ENCODE results near the gene ABLIM2. TPM values are rescaled to one million over a fixed set of nuclear protein-coding genes. Genes with fewer than 3 reads are reported as not detected.

Gene ABLIM2
- total and polyA plus RNA-seq, 2 donors (not counting 1 experiment from before 2014, with no cell fraction given): 3.3 to 79.0 TPM

DNA sequence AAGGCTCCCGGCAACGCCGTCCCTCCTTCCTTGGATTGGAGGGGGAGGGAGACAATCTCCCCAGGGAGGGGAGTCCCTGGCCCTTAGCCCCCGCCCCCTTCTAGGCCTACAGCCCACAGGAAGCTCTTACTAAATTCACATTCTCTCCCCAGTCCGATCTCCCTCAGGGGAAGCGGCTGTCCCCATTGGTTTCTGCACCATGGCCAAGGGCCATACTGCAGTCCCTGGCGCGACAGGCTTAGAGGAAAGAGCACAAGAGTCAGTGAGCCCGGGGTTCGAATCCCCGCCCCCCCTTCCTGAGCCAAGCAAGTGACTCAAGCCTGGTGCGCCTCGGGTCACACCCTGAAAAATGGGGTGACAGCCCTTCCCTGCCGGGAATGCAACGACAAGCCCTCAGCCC lies 1.1 kb downstream of the ABLIM2 start:
- Histone ChIP-seq H3K4me2 (replicated peaks; ENCODE audit: low read depth, low read length, poor library complexity, severe bottlenecking) (peak overlapping the region; percentile 100), H2AFZ (ENCODE audit: insufficient read depth, low read depth, low read length, poor library complexity, severe bottlenecking) (no peak overlapping the region), H3K9me3 (ENCODE audit: control extremely low read depth in 1 of 3, control insufficient read depth in 2 of 3, insufficient read depth in 1 of 3, low read length in 2 of 3) (peaks cover 0 to 12% (median 0%) of the 10 kb centered on the region in 3 donors), H3K27me3 (replicated peaks in 1 of 4; ENCODE audit: control extremely low read depth in 1 of 4, control insufficient read depth in 3 of 4, insufficient read depth in 4 of 4, low read length in 3 of 4) (peaks cover 0 to 16% (median 10%) of the 10 kb centered on the region in 4 experiments), H3K79me2 (ENCODE audit: control insufficient read depth, insufficient read depth, low read length) (peaks cover 9% of the 10 kb centered on the region), H4K20me1 (ENCODE audit: control insufficient read depth, insufficient read depth, low read length, poor library complexity, severe bottlenecking) (peaks cover 5% of the 10 kb centered on the region), H3K4me1 (ENCODE audit: control insufficient read depth in 2 of 2, insufficient read depth in 2 of 2, low read length in 2 of 2) (peaks cover 33 to 45% of the 10 kb centered on the region in 2 donors), H3K9ac (ENCODE audit: low read length) (peak overlapping the region; percentile 82), H3K4me3 (ENCODE audit: control extremely low read depth in 1 of 5, extremely low read depth in 1 of 5, insufficient read depth in 1 of 5, low read depth in 2 of 5, low read length in 4 of 5) (peak overlapping the region in 2 of 5 experiments; percentile 77 to 88), H3K36me3 (replicated peaks in 1 of 2; ENCODE audit: control extremely low read depth in 1 of 2, control insufficient read depth in 1 of 2, extremely low read depth in 1 of 2, insufficient read depth in 2 of 2, low read length in 1 of 2) (no peaks in the 10 kb centered on the region), H3K27ac (ENCODE audit: low read length in 2 of 2) (no peak overlapping the region)
- intact Hi-C loops (cut with micrococcal nuclease): no loop called here
- POLR2A ChIA-PET: interaction anchor here (1.2 to 2.5 kb wide), 2 partner anchors 15 to 44 kb away, joined by 7 to 26 read pairs; no protein-coding TSS in a partner anchor
- H3K4me1 Mint-ChIP-seq: peaks cover 31% of the 10 kb centered on the region
- TF ChIP-seq CTCF (IDR thresholded peaks at IDR 0.05): no peak
- TF ChIP-seq EZH2 (IDR thresholded peaks at IDR 0.05; ENCODE audit: borderline replicate concordance, insufficient read depth, low read depth, low read length, poor library complexity, severe bottlenecking): no peak
- no peaks in the 10 kb centered on the region for H3K9me3 Mint-ChIP-seq (ENCODE audit: insufficient read depth)
- CTCF ChIA-PET: interaction anchor here (0.5 to 3.3 kb wide), 3 partner anchors 9 to 349 kb away, joined by 3 to 18 read pairs (median 4); no protein-coding TSS in a partner anchor
- no peak overlapping the region for H3K27ac Mint-ChIP-seq
- peak overlapping the region; percentile 76 for H3K4me3 Mint-ChIP-seq
- no peak for ATAC-seq (ENCODE audit: low read depth)
- H3K27me3 Mint-ChIP-seq: peaks cover 12% of the 10 kb centered on the region
- DNase-seq: no peak
- WGBS (ENCODE audit: insufficient coverage): 39% methylated on average over 11 of the region's 15 CpGs

GRCh38 chr4:8156617-8157016 lies 2.0 kb downstream of the ABLIM2 start:
- H3K9me3 Mint-ChIP-seq (ENCODE audit: insufficient read depth): no peaks in the 10 kb centered on the region
- Histone ChIP-seq H3K27me3 (replicated peaks in 1 of 4; ENCODE audit: control extremely low read depth in 1 of 4, control insufficient read depth in 3 of 4, insufficient read depth in 4 of 4, low read length in 3 of 4) (peaks cover 0 to 16% (median 10%) of the 10 kb centered on the region in 4 experiments), H4K20me1 (ENCODE audit: control insufficient read depth, insufficient read depth, low read length, poor library complexity, severe bottlenecking) (peaks cover 5% of the 10 kb centered on the region), H2AFZ (ENCODE audit: insufficient read depth, low read depth, low read length, poor library complexity, severe bottlenecking) (no peak overlapping the region), H3K4me3 (ENCODE audit: control extremely low read depth in 1 of 5, extremely low read depth in 1 of 5, insufficient read depth in 1 of 5, low read depth in 2 of 5, low read length in 4 of 5) (no peak overlapping the region), H3K79me2 (ENCODE audit: control insufficient read depth, insufficient read depth, low read length) (peaks cover 9% of the 10 kb centered on the region), H3K4me1 (ENCODE audit: control insufficient read depth in 2 of 2, insufficient read depth in 2 of 2, low read length in 2 of 2) (peaks cover 24 to 36% of the 10 kb centered on the region in 2 donors), H3K27ac (ENCODE audit: low read length in 2 of 2) (no peak overlapping the region), H3K9ac (ENCODE audit: low read length) (no peak overlapping the region), H3K4me2 (replicated peaks; ENCODE audit: low read depth, low read length, poor library complexity, severe bottlenecking) (no peak overlapping the region), H3K36me3 (replicated peaks in 1 of 2; ENCODE audit: control extremely low read depth in 1 of 2, control insufficient read depth in 1 of 2, extremely low read depth in 1 of 2, insufficient read depth in 2 of 2, low read length in 1 of 2) (no peaks in the 10 kb centered on the region), H3K9me3 (ENCODE audit: control extremely low read depth in 1 of 3, control insufficient read depth in 2 of 3, insufficient read depth in 1 of 3, low read length in 2 of 3) (peaks cover 0 to 5% (median 0%) of the 10 kb centered on the region in 3 donors)
- peak overlapping the region; percentile 76 for H3K4me3 Mint-ChIP-seq
- no peak for ATAC-seq (ENCODE audit: low read depth)
- POLR2A ChIA-PET: interaction anchor here (1.2 kb wide), 1 partner anchor 45 kb away, joined by 7 read pairs; no protein-coding TSS in a partner anchor
- no peak for DNase-seq
- peaks cover 24% of the 10 kb centered on the region for H3K4me1 Mint-ChIP-seq
- TF ChIP-seq EZH2 (IDR thresholded peaks at IDR 0.05; ENCODE audit: borderline replicate concordance, insufficient read depth, low read depth, low read length, poor library complexity, severe bottlenecking) (no peak), CTCF (IDR thresholded peaks at IDR 0.05) (no peak)
- H3K27ac Mint-ChIP-seq: no peak overlapping the region
- CTCF ChIA-PET: interaction anchor here (0.7 to 1.9 kb wide), 2 partner anchors 20 to 354 kb away, joined by 3 to 6 read pairs; no protein-coding TSS in a partner anchor
- intact Hi-C loops (cut with micrococcal nuclease): no loop called here
- peaks cover 12% of the 10 kb centered on the region for H3K27me3 Mint-ChIP-seq
- 88% methylated on average over 8 of the region's 8 CpGs for WGBS (ENCODE audit: insufficient coverage)
